ENCODE results near the gene AHRR.

Gene AHRR

GRCh38 chr5:423233-423565 lies 101.7 kb downstream of the AHRR start:
- no peak for TF ChIP-seq SIN3A (IDR thresholded peaks at IDR 0.05; ENCODE audit: borderline replicate concordance, insufficient read depth, low read length)
- TF ChIP-seq, protein P1, sequence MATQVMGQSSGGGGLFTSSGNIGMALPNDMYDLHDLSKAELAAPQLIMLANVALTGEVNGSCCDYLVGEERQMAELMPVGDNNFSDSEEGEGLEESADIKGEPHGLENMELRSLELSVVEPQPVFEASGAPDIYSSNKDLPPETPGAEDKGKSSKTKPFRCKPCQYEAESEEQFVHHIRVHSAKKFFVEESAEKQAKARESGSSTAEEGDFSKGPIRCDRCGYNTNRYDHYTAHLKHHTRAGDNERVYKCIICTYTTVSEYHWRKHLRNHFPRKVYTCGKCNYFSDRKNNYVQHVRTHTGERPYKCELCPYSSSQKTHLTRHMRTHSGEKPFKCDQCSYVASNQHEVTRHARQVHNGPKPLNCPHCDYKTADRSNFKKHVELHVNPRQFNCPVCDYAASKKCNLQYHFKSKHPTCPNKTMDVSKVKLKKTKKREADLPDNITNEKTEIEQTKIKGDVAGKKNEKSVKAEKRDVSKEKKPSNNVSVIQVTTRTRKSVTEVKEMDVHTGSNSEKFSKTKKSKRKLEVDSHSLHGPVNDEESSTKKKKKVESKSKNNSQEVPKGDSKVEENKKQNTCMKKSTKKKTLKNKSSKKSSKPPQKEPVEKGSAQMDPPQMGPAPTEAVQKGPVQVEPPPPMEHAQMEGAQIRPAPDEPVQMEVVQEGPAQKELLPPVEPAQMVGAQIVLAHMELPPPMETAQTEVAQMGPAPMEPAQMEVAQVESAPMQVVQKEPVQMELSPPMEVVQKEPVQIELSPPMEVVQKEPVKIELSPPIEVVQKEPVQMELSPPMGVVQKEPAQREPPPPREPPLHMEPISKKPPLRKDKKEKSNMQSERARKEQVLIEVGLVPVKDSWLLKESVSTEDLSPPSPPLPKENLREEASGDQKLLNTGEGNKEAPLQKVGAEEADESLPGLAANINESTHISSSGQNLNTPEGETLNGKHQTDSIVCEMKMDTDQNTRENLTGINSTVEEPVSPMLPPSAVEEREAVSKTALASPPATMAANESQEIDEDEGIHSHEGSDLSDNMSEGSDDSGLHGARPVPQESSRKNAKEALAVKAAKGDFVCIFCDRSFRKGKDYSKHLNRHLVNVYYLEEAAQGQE (IDR thresholded peaks at IDR 0.05; ENCODE audit: insufficient read depth in 1 of 2, low read depth in 2 of 2, low read length in 2 of 2): no peak
- TF ChIP-seq POLR2AphosphoS5 (IDR thresholded peaks at IDR 0.05; ENCODE audit: low read depth, low read length): no peak
- TF ChIP-seq TAF1 (IDR thresholded peaks at IDR 0.05; ENCODE audit: borderline replicate concordance, insufficient read depth, low read length): no peak
- TF ChIP-seq FOXP2 (optimal IDR thresholded peaks at IDR 0.05; ENCODE audit: borderline replicate concordance, extremely low read depth, extremely low read length, insufficient read depth): no peak

- TF ChIP-seq POLR2AphosphoS5 (IDR thresholded peaks at IDR 0.05; ENCODE audit: low read depth, low read length): no peak
- no peak for TF ChIP-seq FOXP2 (optimal IDR thresholded peaks at IDR 0.05; ENCODE audit: borderline replicate concordance, extremely low read depth, extremely low read length, insufficient read depth)
- TF ChIP-seq SIN3A (IDR thresholded peaks at IDR 0.05; ENCODE audit: borderline replicate concordance, insufficient read depth, low read length): no peak
- TF ChIP-seq, protein P1 (IDR thresholded peaks at IDR 0.05; ENCODE audit: insufficient read depth in 1 of 2, low read depth in 2 of 2, low read length in 2 of 2): no peak
- no peak for TF ChIP-seq TAF1 (IDR thresholded peaks at IDR 0.05; ENCODE audit: borderline replicate concordance, insufficient read depth, low read length)
Observed at GRCh38 chr5:423626-424261, 102.2 kb downstream of the AHRR start.

GRCh38 chr5:424301-425110 lies 103.0 kb downstream of the AHRR start:
- TF ChIP-seq TAF1 (IDR thresholded peaks at IDR 0.05; ENCODE audit: borderline replicate concordance, insufficient read depth, low read length): no peak
- no peak for TF ChIP-seq FOXP2 (optimal IDR thresholded peaks at IDR 0.05; ENCODE audit: borderline replicate concordance, extremely low read depth, extremely low read length, insufficient read depth)
- no peak for TF ChIP-seq SIN3A (IDR thresholded peaks at IDR 0.05; ENCODE audit: borderline replicate concordance, insufficient read depth, low read length)
- TF ChIP-seq, protein P1 (IDR thresholded peaks at IDR 0.05; ENCODE audit: insufficient read depth in 1 of 2, low read depth in 2 of 2, low read length in 2 of 2): no peak
- TF ChIP-seq POLR2AphosphoS5 (IDR thresholded peaks at IDR 0.05; ENCODE audit: low read depth, low read length): no peak

- TF ChIP-seq TAF1 (IDR thresholded peaks at IDR 0.05; ENCODE audit: borderline replicate concordance, insufficient read depth, low read length) (no peak), FOXP2 (optimal IDR thresholded peaks at IDR 0.05; ENCODE audit: borderline replicate concordance, extremely low read depth, extremely low read length, insufficient read depth) (no peak), POLR2AphosphoS5 (IDR thresholded peaks at IDR 0.05; ENCODE audit: low read depth, low read length) (no peak), SIN3A (IDR thresholded peaks at IDR 0.05; ENCODE audit: borderline replicate concordance, insufficient read depth, low read length) (no peak)
- TF ChIP-seq, protein P1 (IDR thresholded peaks at IDR 0.05; ENCODE audit: insufficient read depth in 1 of 2, low read depth in 2 of 2, low read length in 2 of 2): no peak
Observed at GRCh38 chr5:425714-426113, 104.2 kb downstream of the AHRR start.

Measured in PFSK-1 (cell line).